Neuronal stem cell (in vitro differentiated cells): ENCODE measurements around the gene PBRM1.
A peak's percentile ranks its signal among the peaks of the same experiment; 100 is the strongest.

Experiments
- DNase-seq: peaks from one replicate; pipeline ENCODE4 v3.0.0-alpha.2; 2013; ENCODE audit warnings: low spot score
- H2AFZ ChIP-seq: one replicate; pipeline ENCODE4 v1.6.1; 2013; ENCODE audit warnings: mild to moderate bottlenecking, low read length, inconsistent platforms
- H2AK5ac ChIP-seq: 2 replicates; pipeline ENCODE4 v1.6.1; 2013; ENCODE audit warnings: low read depth, mild to moderate bottlenecking, inconsistent platforms, low read length, moderate library complexity, mixed read lengths
- H2BK120ac ChIP-seq: 2 replicates; pipeline ENCODE4 v1.6.1; 2013; ENCODE audit warnings: low read depth, mild to moderate bottlenecking, inconsistent platforms, low read length, moderate library complexity, mixed read lengths
- H2BK12ac ChIP-seq: one replicate; pipeline ENCODE4 v1.6.1; 2013; ENCODE audit warnings: low read length, inconsistent platforms
- H2BK15ac ChIP-seq: 2 replicates; pipeline ENCODE4 v1.6.1; 2013; ENCODE audit warnings: mild to moderate bottlenecking, low read length, inconsistent platforms, mixed read lengths
- H2BK5ac ChIP-seq: one replicate; pipeline ENCODE4 v1.6.1; 2013; ENCODE audit warnings: inconsistent platforms, mild to moderate bottlenecking, low read length, moderate library complexity
- H3K14ac ChIP-seq: one replicate; pipeline ENCODE4 v1.6.1; 2013; ENCODE audit warnings: low read length, inconsistent platforms
- H3K18ac ChIP-seq: 2 replicates; pipeline ENCODE4 v1.6.1; 2013; ENCODE audit warnings: low read length, inconsistent platforms
- H3K23ac ChIP-seq: 2 replicates; pipeline ENCODE4 v1.6.1; 2013; ENCODE audit warnings: low read depth, mild to moderate bottlenecking, mixed read lengths, low read length, inconsistent platforms; ENCODE audit not compliant: poor library complexity
- H3K27ac ChIP-seq: replicated peaks from 3 replicates; pipeline ENCODE4 v1.5.1; 2013; ENCODE audit warnings: low read length, inconsistent platforms
- H3K27me3 ChIP-seq, 3 experiments: 2 replicates each; pipeline ENCODE4 v1.6.1; 2013; ENCODE audit warnings: low read length in 3 of 3, mild to moderate bottlenecking in 2 of 3, inconsistent platforms in 1 of 3, low read depth in 1 of 3, mixed read lengths in 1 of 3, moderate library complexity in 1 of 3; ENCODE audit not compliant: control insufficient read depth in 3 of 3, insufficient read depth in 3 of 3
- H3K36me3 ChIP-seq, 2 donors: replicated peaks in 1 of 2; 2 replicates each; pipeline ENCODE4 v1.6.1; 2013; ENCODE audit warnings: low read length in 2 of 2; ENCODE audit not compliant: control insufficient read depth in 2 of 2, insufficient read depth in 2 of 2
- H3K4ac ChIP-seq: 2 replicates; pipeline ENCODE4 v1.6.1; 2013; ENCODE audit warnings: inconsistent platforms, mild to moderate bottlenecking, low read length, moderate library complexity
- H3K4me1 ChIP-seq, 2 donors: 1 replicate in 1 of 2; 2 replicates in 1 of 2; pipeline ENCODE4 v1.6.1; 2013; ENCODE audit warnings: low read length in 2 of 2, low read depth in 1 of 2; ENCODE audit not compliant: control insufficient read depth in 2 of 2, insufficient read depth in 1 of 2
- H3K4me2 ChIP-seq: one replicate; pipeline ENCODE4 v1.6.1; 2013; ENCODE audit warnings: mild to moderate bottlenecking, low read length, inconsistent platforms; ENCODE audit not compliant: insufficient read depth, poor library complexity, severe bottlenecking
- H3K4me3 ChIP-seq, 2 donors: 2 replicates each; pipeline ENCODE4 v1.5.1; 2013; ENCODE audit warnings: low read length in 2 of 2, mild to moderate bottlenecking in 2 of 2, inconsistent platforms in 1 of 2, moderate library complexity in 1 of 2
- H3K79me1 ChIP-seq: one replicate; pipeline ENCODE4 v1.6.1; 2013; ENCODE audit warnings: low read depth, mild to moderate bottlenecking, inconsistent platforms, low read length, moderate library complexity
- H3K9ac ChIP-seq: one replicate; pipeline ENCODE4 v1.6.1; 2013; ENCODE audit warnings: mild to moderate bottlenecking, low read depth, low read length, inconsistent platforms; ENCODE audit not compliant: poor library complexity
- H3K9me3 ChIP-seq, 2 donors: replicated peaks in 1 of 2; 2 replicates each; pipeline versions ENCODE3 to v1.6.1; 2013; ENCODE audit warnings: low read length in 2 of 2, mild to moderate bottlenecking in 2 of 2, inconsistent platforms in 1 of 2, low read depth in 1 of 2, mixed read lengths in 1 of 2, moderate library complexity in 1 of 2; ENCODE audit not compliant: control insufficient read depth in 2 of 2, insufficient read depth in 1 of 2
- H4K8ac ChIP-seq: one replicate; pipeline ENCODE4 v1.6.1; 2013; ENCODE audit warnings: low read depth, mild to moderate bottlenecking, inconsistent platforms, low read length, moderate library complexity
- H4K91ac ChIP-seq: one replicate; pipeline ENCODE4 v1.6.1; 2013; ENCODE audit warnings: low read length, low read depth, mild to moderate bottlenecking, inconsistent platforms; ENCODE audit not compliant: poor library complexity
- WGBS, 2 donors: extraction: QIAGEN DNeasy Blood & Tissue Kit; methylation state at CpG; one replicate each; pipeline ENCODE4 v1.1.7; 2013; ENCODE audit warnings: missing lambda C conversion rate in 2 of 2, mixed read lengths in 1 of 2; ENCODE audit not compliant: insufficient read length in 2 of 2, insufficient replicate concordance in 1 of 2; ENCODE audit errors: extremely low coverage in 2 of 2; 5-methylcytosine and 5-hydroxymethylcytosine counted together

PBRM1 gene

DNA sequence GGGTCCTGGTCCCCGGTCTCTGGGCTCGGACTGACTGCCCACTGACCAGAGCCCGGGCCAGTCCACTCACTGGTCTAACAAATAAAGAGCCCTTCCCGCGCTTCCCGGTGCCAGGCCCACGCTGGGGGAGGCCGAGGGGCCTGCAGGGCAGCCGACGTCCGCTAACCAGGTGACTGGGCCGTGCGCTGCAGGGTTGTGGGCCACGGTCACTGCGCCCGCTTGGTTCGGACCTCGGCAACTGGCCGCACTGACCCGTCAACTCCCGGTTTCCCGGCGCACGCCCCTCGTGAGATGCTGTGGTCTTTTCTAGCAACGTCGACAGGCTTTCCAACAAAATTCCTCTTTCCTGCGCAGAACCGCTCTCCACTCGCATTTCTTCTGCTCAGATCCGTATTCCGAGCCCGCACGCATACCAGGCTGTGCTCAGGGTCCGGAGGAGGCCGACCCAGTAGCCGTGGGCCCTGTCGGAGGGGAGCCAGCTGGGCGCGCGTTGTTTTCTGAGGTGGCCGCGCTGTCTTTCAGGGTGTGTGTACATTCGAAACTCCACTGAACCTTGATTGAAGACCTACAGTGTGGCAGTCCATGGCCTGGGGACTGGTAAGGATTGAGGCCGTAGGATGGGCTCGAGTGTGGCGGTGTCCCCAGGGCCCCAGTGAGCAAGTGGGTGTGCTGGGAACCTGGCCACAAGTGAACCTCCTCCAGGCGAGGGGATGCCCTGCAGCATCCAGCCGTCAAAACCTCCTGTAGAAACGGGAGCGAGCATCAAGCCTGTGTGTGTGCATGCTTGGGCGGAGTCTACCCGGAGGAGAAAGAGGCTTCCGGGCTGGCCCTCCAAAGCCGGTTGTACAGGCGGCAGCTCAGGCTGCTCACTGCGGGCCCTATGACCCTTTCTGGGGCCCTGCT, 151.2 kb downstream of the PBRM1 start:
- Histone ChIP-seq H3K9me3 (no peaks in the 10 kb centered on the region), H2BK15ac (peak overlapping the region; percentile 65), H3K4me1 (peaks cover 23 to 30% of the 10 kb centered on the region in 2 donors), H3K23ac (no peak overlapping the region), H2BK120ac (no peak overlapping the region), H3K79me1 (peaks cover 23% of the 10 kb centered on the region), H3K14ac (peak overlapping the region; percentile 77), H2AFZ (peak overlapping the region; percentile 73), H3K18ac (peak overlapping the region; percentile 91), H2BK5ac (peak overlapping the region; percentile 75), H3K4ac (no peak overlapping the region), H3K27ac (peak overlapping the region; percentile 46), H3K4me2 (peak overlapping the region; percentile 54), H3K4me3 (peak overlapping the region; percentile 37 to 76), H3K9ac (peak overlapping the region; percentile 47), H3K36me3 (peaks cover 8 to 13% of the 10 kb centered on the region in 2 donors), H2BK12ac (no peak overlapping the region), H3K27me3 (no peaks in the 10 kb centered on the region), H4K91ac (no peak overlapping the region), H4K8ac (no peak overlapping the region), H2AK5ac (peak overlapping the region; percentile 89)
- no peak for DNase-seq
- no CpG with 5 or more reads among the region's 57 CpGs for WGBS, 2 donors

DNA sequence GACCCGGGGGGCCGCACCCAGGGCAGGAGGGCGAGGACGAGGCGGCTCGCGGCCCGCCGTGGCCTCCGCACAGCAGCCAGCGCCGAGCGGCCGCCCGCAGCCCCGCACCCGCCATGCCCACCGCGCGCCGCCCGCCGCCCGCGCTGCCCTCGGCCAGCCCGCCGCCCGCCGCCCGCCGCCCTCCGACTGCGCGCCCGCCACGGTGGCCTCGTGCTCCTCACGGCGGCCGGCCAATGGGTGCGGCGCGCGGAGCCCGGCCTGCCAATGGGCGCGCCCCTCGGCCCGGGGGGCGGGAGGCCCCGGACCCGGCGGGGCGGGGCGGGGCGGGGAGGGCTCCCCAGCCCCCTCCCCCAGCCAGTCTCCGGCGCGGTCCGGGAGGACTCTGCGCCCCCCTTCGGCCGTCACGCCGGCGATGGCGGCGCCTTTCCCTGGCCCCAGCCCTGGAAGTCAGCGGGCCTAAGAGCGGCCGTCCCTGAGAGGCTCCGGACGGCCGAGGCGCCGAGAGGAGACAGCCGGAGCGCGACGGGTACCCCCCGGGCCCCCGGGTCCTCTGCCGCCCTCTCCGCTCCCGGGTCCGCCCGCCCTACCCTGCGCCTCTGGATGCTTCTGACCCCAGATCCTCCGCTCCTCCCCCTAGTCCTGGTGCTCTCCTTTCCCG, 152.0 kb downstream of the PBRM1 start, which contains the start of gene NT5DC2:
NT5DC2 (minus strand) TSS at position 235 of the 658 bp plus-strand sequence; CDS start at position 115, 120 bp downstream.
- Histone ChIP-seq H3K4me1 (peaks cover 23 to 28% of the 10 kb centered on the region in 2 donors), H3K9ac (peak within 1 kb of the TSS; percentile 94), H2BK15ac (peak within 1 kb of the TSS; percentile 65), H3K9me3 (no peaks in the 10 kb centered on the region), H3K4ac (no peak within 1 kb of the TSS), H3K4me3 (peak within 1 kb of the TSS; percentile 58 to 95), H3K79me1 (peaks cover 29% of the 10 kb centered on the region), H3K14ac (peak within 1 kb of the TSS; percentile 77), H3K18ac (peak within 1 kb of the TSS; percentile 91), H3K36me3 (peaks cover 11 to 16% of the 10 kb centered on the region in 2 donors), H2AFZ (peak within 1 kb of the TSS; percentile 73), H4K8ac (no peak within 1 kb of the TSS), H2BK120ac (no peak within 1 kb of the TSS), H3K27ac (peak within 1 kb of the TSS; percentile 46), H4K91ac (no peak within 1 kb of the TSS), H2BK5ac (peak within 1 kb of the TSS; percentile 75), H3K23ac (peak within 1 kb of the TSS; percentile 16), H2BK12ac (no peak within 1 kb of the TSS), H3K27me3 (no peaks in the 10 kb centered on the region), H2AK5ac (peak within 1 kb of the TSS; percentile 89), H3K4me2 (peak within 1 kb of the TSS; percentile 66)
- no CpG with 5 or more reads among the region's 91 CpGs for WGBS, 2 donors
- peak; percentile 70 for DNase-seq

DNA sequence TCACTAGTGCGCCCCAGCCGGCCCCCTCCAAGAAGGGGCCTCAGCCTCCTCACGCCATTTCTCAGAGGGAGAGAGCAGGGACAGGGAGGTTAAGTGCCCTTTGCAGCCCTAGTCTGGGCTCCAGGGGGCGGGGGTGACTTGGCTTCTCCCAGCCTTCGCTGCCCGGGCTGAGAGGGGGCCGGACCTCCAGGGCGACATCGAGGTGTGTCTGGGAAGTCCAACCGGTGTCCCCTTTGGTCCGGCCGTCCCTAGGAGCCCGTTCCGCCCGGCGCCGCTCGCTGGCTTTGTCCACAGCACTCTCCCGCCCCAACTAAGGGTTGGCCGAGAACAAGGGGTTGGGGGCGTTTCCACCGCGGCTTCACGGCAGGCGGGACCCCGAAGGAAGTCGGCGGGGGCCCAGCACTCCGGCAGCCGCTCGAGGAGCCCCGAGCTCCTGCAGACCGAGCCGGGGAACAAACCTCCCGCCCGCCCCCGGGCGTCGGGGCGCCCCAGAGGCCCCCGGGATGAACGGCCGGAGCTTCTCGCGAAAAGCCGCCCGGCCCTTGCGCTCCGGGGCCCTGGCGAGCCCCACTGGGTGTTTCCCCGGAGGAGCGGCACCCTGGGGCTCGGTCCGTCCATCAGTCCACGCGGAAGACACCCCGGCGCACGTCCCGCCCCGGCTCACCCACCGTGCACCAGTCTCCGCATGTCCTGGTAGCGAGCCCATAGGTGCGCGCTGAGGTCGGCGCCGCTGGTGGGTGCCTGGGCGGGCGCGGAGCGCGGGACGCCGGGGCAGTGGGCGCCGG, 152.7 kb downstream of the PBRM1 start:
- H4K8ac ChIP-seq, result no peak overlapping the region
- peak overlapping the region; percentile 87 for H2AK5ac ChIP-seq
- H3K4me3 ChIP-seq, result peak overlapping the region; percentile 58 to 95
- DNase-seq, result peak; percentile 48
- H4K91ac ChIP-seq, result no peak overlapping the region
- H3K4me2 ChIP-seq, result peak overlapping the region; percentile 66
- peaks cover 16 to 22% of the 10 kb centered on the region in 2 donors for H3K36me3 ChIP-seq
- peak overlapping the region; percentile 43 for H2BK5ac ChIP-seq
- H3K9me3 ChIP-seq, result no peaks in the 10 kb centered on the region
- peak overlapping the region; percentile 72 for H2AFZ ChIP-seq
- H2BK15ac ChIP-seq, result peak overlapping the region; percentile 3
- no CpG with 5 or more reads among the region's 78 CpGs for WGBS, 2 donors
- peak overlapping the region; percentile 86 for H3K18ac ChIP-seq
- H3K79me1 ChIP-seq, result peaks cover 29% of the 10 kb centered on the region
- H3K4ac ChIP-seq, result no peak overlapping the region
- no peaks in the 10 kb centered on the region for H3K27me3 ChIP-seq
- H3K23ac ChIP-seq, result peak overlapping the region; percentile 16
- H3K4me1 ChIP-seq, result peaks cover 22 to 25% of the 10 kb centered on the region in 2 donors
- H3K27ac ChIP-seq, result peak overlapping the region; percentile 25
- H2BK12ac ChIP-seq, result no peak overlapping the region
- peak overlapping the region; percentile 5 for H3K14ac ChIP-seq
- peak overlapping the region; percentile 94 for H3K9ac ChIP-seq
- no peak overlapping the region for H2BK120ac ChIP-seq
